GM12873 (cell line): ENCODE results near the gene CATSPER1.

ENCODE experiments used
- TF ChIP-seq, protein P1 (sequence below): IDR thresholded peaks from 2 replicates; pipeline ENCODE4 v1.5.1; 2012; ENCODE audit warnings: low read depth, mild to moderate bottlenecking, moderate library complexity, low read length, control low read depth; ENCODE audit not compliant: insufficient read depth; ENCODE audit errors: missing control alignments

Gene CATSPER1

DNA sequence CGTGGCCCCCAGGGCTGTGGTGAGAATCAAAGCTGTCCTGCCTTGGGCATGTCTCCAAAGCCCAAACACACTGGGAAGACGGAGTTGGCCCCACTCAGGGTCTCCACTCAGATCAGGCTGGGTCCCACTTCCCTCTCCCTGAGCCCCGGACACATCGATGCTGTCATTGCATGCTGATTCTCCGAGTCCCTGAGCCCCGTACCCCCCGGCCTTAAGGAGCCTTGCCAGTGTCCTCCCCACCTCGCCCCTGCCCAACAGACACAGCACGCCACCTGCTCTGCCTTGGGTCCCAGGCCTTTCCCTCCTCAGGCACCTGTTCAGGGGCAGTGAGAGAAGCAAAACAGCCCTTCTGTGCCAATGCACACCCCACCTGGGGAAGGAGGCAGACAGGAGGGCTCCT is 38.9 kb downstream of the CATSPER1 start:
- TF ChIP-seq, protein P1, sequence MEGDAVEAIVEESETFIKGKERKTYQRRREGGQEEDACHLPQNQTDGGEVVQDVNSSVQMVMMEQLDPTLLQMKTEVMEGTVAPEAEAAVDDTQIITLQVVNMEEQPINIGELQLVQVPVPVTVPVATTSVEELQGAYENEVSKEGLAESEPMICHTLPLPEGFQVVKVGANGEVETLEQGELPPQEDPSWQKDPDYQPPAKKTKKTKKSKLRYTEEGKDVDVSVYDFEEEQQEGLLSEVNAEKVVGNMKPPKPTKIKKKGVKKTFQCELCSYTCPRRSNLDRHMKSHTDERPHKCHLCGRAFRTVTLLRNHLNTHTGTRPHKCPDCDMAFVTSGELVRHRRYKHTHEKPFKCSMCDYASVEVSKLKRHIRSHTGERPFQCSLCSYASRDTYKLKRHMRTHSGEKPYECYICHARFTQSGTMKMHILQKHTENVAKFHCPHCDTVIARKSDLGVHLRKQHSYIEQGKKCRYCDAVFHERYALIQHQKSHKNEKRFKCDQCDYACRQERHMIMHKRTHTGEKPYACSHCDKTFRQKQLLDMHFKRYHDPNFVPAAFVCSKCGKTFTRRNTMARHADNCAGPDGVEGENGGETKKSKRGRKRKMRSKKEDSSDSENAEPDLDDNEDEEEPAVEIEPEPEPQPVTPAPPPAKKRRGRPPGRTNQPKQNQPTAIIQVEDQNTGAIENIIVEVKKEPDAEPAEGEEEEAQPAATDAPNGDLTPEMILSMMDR = no peak

DNA sequence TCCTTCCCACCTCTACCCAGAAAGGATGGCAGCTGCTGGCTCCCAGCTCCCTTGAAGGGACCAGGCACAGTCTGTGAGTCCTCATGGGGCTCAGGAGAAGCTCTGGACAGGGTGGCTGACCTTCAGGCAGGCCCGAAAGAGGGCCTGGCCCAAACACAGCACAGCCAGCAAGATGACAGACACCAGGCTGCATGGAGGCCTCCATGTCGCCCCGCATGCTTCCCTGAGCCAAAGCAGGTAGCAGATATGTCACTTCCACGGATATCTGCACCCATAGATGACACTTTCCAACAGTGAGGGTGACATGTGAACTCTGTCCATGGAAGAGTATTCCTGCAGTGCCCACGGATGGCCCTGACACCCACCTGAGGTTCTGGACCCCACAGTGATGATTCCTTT is 42.7 kb downstream of the CATSPER1 start:
- TF ChIP-seq, protein P1 = no peak

DNA sequence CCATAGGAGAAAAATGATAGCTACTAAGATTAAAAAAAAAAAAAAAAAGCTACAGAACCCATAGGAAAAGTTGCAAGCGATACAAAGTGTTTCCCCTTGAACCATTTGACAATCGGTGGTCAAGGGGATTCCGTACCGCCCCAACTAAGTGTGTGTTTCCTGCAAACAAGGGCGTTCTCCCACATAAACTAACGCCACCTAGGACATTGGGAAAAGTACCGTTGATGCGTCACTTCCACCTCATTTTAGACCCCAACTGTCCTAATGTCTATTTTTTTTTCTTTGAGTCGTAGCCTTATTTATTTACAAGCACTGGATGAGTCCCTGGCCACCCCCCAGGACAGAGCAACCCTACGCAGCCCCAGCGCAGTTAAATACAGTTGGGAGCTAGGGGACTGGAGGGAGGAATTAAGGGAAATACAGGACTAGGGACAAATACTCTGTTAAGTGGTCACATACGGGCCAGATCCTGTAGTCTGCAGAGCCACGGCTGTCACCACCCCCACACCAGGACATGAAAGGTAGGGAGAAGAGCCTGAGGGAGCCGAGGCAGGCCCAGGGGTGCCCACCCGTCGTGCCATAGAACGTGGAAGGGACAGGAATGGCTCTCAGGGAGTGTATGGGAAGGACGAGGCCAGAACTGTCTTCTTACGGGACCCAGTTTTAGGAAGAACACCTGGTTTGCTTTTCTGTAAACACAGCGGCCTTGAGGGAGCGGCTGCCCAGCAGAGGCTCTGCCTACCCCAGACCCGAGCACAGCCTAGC is 43.3 kb downstream of the CATSPER1 start:
- TF ChIP-seq, protein P1 = no peak

DNA sequence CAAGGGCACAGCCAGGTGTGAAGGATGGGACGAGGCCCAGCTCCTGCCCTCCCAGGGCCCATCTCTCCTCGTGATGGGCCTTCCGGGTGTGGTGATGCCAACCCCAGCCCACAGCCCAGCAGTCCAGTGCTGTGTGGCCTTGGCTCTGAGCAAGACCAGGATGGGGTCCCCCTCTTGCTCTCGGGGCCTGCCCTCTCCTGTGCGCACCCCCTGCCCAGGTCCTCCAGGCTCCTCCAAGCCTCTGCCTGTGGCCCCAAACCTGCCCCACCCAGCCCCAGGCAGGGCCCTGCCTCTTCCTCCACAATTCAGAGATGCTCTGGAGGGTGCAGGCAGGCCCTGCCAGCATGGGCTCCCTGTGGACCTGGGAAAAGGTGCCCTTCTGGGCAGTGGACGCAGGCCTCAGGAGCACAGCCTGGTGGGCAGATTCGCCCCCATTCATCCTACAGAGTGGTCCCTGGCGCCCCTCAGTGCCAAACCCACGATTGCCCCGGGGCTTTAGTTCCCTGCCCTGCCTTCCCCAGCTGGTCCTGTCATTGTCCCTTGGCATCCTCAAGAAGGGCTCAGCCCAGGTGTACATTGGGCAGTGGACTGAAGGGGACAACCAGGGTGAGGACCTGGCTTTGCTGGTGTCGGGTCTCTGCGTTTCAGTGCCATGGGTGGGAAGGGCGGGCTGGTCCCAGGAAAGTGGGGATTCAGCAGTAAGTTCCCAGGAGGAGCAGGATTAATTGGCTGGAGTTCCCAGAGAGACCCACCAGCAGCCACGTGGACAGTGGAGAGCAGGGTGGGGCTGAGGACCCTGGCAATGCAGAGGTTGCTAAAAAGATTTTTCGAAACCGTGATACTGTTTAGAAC is 44.1 kb downstream of the CATSPER1 start:
- TF ChIP-seq, protein P1 = no peak

DNA sequence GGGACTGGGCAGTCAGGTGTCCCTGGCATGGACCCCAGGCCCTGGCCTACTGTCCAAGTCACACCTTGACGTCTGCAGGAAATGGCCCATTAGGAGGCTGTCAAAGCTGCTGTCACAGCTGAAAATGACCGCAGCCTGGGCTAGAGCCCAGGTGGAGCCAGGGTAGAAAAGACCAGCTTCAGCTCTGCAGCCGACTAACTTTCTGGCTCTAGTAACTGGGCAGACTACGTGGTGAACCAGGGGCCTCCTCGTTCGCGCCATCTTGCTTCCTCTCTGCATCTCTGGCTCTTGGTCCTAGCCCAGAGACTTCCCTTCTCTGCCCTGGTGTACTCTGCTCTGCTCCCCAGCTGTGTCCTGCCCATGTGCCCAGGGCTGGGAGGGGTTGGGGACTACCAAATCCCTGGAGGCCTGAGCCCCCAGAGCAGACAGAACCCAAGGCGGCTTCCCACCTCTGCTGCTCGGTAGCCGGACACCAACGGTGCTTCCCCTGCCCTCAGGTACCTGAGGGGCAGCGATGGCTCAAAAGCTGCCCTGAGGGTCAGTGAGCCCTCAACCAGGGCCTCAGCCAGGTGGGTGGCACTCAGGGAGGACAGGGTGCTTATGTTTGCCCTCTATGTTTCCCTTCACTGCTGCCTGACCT is 45.1 kb downstream of the CATSPER1 start:
- TF ChIP-seq, protein P1 = no peak

DNA sequence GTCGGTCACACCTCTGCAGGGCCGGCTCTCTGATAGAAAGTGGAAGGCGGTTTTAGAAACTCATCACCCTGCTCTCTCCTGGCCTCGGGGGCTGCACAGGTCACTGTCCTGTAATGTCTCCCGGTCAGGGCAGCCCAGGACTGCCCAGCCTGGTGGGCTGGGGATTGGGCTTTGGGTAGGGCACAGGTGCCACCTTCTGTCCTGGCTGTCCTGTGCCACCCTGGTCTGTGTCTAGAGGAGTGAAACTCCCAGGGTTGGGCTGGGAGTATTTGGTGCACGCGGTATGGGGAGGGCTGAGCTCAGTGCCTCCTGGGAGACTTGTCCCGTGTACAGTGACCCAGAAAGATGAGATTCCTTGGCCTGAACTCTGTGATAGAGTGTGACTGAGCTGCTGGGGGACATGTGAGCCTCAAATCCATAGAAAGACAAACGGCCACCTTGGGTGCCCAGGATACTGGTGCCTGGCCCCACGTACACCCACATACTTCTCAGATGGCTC is 47.0 kb downstream of the CATSPER1 start:
- TF ChIP-seq, protein P1 = no peak
